ENCODE data around the gene CHL1. TPM values are rescaled to one million over a fixed set of nuclear protein-coding genes. Genes with fewer than 3 reads are reported as not detected.

CHL1 gene, protein sequence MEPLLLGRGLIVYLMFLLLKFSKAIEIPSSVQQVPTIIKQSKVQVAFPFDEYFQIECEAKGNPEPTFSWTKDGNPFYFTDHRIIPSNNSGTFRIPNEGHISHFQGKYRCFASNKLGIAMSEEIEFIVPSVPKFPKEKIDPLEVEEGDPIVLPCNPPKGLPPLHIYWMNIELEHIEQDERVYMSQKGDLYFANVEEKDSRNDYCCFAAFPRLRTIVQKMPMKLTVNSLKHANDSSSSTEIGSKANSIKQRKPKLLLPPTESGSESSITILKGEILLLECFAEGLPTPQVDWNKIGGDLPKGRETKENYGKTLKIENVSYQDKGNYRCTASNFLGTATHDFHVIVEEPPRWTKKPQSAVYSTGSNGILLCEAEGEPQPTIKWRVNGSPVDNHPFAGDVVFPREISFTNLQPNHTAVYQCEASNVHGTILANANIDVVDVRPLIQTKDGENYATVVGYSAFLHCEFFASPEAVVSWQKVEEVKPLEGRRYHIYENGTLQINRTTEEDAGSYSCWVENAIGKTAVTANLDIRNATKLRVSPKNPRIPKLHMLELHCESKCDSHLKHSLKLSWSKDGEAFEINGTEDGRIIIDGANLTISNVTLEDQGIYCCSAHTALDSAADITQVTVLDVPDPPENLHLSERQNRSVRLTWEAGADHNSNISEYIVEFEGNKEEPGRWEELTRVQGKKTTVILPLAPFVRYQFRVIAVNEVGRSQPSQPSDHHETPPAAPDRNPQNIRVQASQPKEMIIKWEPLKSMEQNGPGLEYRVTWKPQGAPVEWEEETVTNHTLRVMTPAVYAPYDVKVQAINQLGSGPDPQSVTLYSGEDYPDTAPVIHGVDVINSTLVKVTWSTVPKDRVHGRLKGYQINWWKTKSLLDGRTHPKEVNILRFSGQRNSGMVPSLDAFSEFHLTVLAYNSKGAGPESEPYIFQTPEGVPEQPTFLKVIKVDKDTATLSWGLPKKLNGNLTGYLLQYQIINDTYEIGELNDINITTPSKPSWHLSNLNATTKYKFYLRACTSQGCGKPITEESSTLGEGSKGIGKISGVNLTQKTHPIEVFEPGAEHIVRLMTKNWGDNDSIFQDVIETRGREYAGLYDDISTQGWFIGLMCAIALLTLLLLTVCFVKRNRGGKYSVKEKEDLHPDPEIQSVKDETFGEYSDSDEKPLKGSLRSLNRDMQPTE (N-terminal part only)
- total RNA-seq (2021) (not detected in 2 replicates), Bru-seq, nascent RNA (percentile 4 among the genes with signal in this experiment), BruChase-seq, experiment 1, labeled RNA remaining after a 2-hour chase (percentile 3 among the genes with signal in this experiment), BruChase-seq, experiment 2, labeled RNA remaining after a 6-hour chase (percentile 4 among the genes with signal in this experiment)
- long read RNA-seq, result 0 reads

GRCh38 chr3:196311-197148 is at the start of gene CHL1:
CHL1 (plus strand) TSS chr3:196763; CDS start chr3:319777, 123,014 bp downstream.
- no peak for TF ChIP-seq CTCF (conservative IDR thresholded peaks at IDR 0.05; ENCODE audit: low read depth, low read length)
- TF ChIP-seq EZH2 (IDR thresholded peaks at IDR 0.05; ENCODE audit: borderline replicate concordance, low read depth, low read length, poor library complexity, severe bottlenecking), result peak; percentile 88
- BruUV-seq (replicated peaks), result no TSS peak
- H3K36me3 ChIP-seq (ENCODE audit: insufficient read depth, low read length, poor library complexity, severe bottlenecking), result no peaks in the 10 kb centered on the region
- CTCF ChIA-PET, result interaction anchor here (0.8 kb wide), 1 partner anchor 154 kb away, joined by 3 read pairs; no protein-coding TSS in a partner anchor
- H3K27ac ChIP-seq (ENCODE audit: low read depth, low read length, poor library complexity, severe bottlenecking), result no peak within 1 kb of the TSS
- H3K9me3 ChIP-seq (ENCODE audit: low read depth, low read length, poor library complexity, severe bottlenecking), result no peaks in the 10 kb centered on the region
- peak within 1 kb of the TSS; percentile 38 for H3K4me3 ChIP-seq (ENCODE audit: low read depth, low read length, poor library complexity, severe bottlenecking)
- intact Hi-C loops (cut with micrococcal nuclease; ENCODE audit: unreplicated experiment), result no loop called here
- peaks cover 13% of the 10 kb centered on the region for H3K4me1 ChIP-seq (ENCODE audit: insufficient read depth, low read length, poor library complexity, severe bottlenecking)
- H3K27me3 ChIP-seq (replicated peaks; ENCODE audit: insufficient read depth, low read depth, low read length, poor library complexity), result peaks cover 65% of the 10 kb centered on the region
- POLR2A ChIA-PET (ENCODE audit: low non-redundant PET), result no interaction called here
- no peak for DNase-seq (ENCODE audit: low spot score)

GRCh38 chr3:151614-152189 is 44.9 kb upstream of the CHL1 start:
- H3K4me1 ChIP-seq (ENCODE audit: insufficient read depth, low read length, poor library complexity, severe bottlenecking), result no peaks in the 10 kb centered on the region
- H3K9me3 ChIP-seq (ENCODE audit: low read depth, low read length, poor library complexity, severe bottlenecking), result no peaks in the 10 kb centered on the region
- H3K4me3 ChIP-seq (ENCODE audit: low read depth, low read length, poor library complexity, severe bottlenecking), result no peak overlapping the region
- POLR2A ChIA-PET (ENCODE audit: low non-redundant PET), result no interaction called here
- H3K27me3 ChIP-seq (replicated peaks; ENCODE audit: insufficient read depth, low read depth, low read length, poor library complexity), result no peaks in the 10 kb centered on the region
- no peak overlapping the region for H3K27ac ChIP-seq (ENCODE audit: low read depth, low read length, poor library complexity, severe bottlenecking)
- DNase-seq (ENCODE audit: low spot score), result no peak
- TF ChIP-seq EZH2 (IDR thresholded peaks at IDR 0.05; ENCODE audit: borderline replicate concordance, low read depth, low read length, poor library complexity, severe bottlenecking), result no peak
- TF ChIP-seq CTCF (conservative IDR thresholded peaks at IDR 0.05; ENCODE audit: low read depth, low read length), result no peak
- no TSS peak for BruUV-seq (replicated peaks)
- CTCF ChIA-PET, result no interaction called here
- no peaks in the 10 kb centered on the region for H3K36me3 ChIP-seq (ENCODE audit: insufficient read depth, low read length, poor library complexity, severe bottlenecking)
- intact Hi-C loops (cut with micrococcal nuclease; ENCODE audit: unreplicated experiment), result no loop called here
